Fibroblast of skin of back (primary cell): Measurements from ENCODE around the gene PLA2G10.
"Not testable (repeated sequence)": the region's sequence is repeated elsewhere in the genome, so short reads cannot be mapped to it uniquely, and the experiment has no call there.

Experiments
- DNase-seq: peaks from one replicate; pipeline ENCODE4 v3.0.0-alpha.2; 2013

The PLA2G10 gene

GRCh38 chr16:14667347-14668266 is 26.5 kb downstream of the PLA2G10 start:
- no peak for DNase-seq

DNA sequence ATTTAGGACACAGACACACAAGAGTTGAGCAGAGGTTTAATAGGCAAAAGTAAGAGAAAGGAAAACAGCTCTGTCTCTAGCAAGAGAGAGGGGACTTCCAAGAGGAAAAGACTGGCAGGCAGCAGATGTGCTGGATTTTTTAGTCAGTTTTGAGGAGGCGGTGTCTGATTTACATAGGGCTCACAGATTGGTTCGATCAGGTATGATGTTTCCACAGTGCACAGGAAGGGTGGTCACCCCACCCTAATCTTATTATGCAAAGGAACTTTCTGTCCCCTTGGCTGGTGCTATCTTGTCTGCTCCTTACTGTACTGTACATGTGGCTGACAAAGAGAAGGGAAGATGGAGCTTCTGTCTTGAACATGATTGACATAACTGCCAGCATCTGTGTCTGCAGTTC is 36.0 kb downstream of the PLA2G10 start:
- DNase-seq: no peak

DNA sequence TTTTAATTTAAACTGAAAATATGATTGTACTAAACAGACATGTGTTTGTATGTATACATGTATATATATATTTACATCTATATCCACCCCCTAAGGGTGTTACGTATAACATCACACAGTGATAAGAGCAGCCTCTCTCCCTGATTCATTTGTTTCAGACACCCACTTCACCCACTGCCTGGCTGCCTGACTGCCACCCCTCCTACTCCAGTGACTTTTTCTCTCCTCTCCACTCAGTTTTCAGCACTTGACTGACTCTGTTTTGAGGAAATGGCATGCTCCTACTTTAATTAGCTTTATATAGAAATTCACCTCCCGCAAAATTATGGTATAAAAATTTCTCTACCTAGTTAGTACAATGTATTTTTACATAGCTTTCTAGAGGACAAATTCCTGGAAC is 41.4 kb downstream of the PLA2G10 start:
- no peak for DNase-seq

DNA sequence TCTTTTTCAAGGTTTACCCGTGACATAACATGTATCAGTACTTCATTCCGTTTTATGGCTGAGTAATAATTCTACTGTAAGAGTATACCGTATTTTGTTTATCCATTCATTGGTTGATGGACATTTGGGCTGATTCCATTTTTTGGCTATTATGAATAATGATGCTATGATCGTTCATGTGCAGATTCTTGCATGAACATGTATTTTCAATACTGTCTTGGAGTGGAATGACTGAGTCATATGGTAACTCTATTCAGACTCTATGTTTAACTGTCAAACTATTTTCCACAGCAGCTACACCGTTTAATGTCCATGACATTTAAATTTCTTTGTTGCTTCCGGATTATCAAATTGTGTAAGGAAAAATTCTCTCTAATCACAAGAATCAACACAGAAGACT is 43.5 kb downstream of the PLA2G10 start:
- DNase-seq: no peak

- no peak for DNase-seq
Measured at GRCh38 chr16:14649816-14650215, 44.3 kb downstream of the PLA2G10 start.

GRCh38 chr16:14641926-14642325 is 52.2 kb downstream of the PLA2G10 start:
- DNase-seq: no peak

DNA sequence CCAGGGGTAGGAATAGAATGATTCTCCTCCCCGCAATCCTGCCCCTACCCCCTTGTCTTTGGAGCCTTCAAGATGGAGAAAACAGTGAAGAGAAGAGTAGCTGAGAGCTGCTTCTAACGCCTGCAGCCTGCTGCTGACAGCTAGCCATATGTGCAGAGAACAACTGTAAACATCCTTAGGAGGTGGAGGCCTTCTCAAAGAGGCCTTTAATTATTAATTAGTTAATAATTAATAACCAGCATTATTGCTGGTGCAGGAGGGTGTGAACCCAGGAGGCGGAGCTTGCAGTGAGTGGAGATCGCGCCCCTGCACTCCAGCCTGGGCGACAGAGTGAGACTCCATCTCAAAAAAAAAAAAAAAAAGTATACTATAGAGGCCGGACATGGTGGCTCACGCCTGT is 52.9 kb downstream of the PLA2G10 start:
- DNase-seq: no peak

DNA sequence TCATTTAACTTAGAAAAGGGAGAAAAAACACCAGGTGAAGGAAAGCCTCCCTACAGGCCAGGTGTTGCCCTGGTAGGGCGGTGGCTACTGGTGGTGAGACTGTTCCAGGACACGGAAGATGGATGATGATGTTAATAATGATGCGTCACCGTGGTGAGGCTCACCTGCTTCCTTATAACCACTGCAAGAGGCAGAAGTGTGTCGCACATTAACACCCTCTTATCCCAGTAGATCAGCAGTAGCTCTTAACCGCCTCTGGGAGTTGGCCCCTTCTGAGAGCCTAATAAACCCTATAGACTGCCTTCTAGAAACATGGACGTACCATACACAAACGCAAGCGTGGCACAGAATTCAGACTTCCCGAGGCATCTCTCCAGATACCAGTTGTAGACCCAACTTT is 53.6 kb downstream of the PLA2G10 start:
- no peak for DNase-seq

DNA sequence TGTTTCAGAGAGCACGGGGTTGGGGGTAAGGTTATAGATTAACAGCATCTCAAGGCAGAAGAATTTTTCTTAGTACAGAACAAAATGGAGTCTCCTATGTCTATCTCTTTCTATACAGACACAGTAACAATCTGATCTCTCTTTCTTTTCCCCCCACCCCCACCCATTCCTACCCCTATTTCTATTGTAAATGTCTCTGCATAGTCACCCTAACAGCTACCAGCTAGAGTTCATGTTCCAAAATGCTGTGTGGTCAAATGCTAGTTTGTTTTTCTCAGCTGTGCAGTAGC is 57.2 kb downstream of the PLA2G10 start:
- not testable (repeated sequence) for DNase-seq

DNA sequence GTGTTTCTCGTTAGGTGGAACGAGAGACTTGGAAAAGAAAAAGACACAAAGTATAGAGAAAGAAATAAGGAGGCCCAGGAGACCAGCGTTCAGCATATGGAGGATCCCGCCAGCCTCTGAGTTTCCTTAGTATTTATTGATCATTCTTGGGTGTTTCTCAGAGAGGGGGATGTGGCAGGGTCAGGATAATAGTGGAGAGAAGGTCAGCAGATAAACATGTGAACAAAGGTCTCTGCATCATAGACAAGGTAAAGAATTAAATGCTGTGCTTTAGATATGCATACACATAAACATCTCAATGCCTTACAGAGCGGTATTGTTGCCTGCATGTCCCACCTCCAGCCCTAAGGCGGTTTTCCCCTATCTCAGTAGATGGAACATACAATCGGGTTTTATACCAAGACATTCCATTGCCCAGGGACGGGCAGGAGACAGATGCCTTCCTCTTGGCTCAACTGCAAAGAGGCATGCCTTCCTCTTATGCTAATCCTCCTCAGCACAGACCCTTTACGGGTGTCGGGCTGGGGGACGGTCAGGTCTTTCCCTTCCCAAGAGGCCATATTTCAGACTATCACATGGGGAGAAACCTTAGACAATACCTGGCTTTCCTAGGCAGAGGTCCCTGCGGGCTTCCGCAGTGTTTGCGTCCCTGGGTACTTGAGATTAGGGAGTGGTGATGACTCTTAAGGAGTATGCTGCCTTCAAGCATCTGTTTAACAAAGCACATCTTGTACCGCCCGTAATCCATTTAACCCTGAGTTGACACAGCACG is 57.7 kb downstream of the PLA2G10 start:
- not testable (repeated sequence) for DNase-seq

- DNase-seq: no peak
Measured at GRCh38 chr16:14635395-14636165, 58.5 kb downstream of the PLA2G10 start.

- DNase-seq: no peak
Measured at GRCh38 chr16:14634389-14634725, 59.8 kb downstream of the PLA2G10 start.

DNA sequence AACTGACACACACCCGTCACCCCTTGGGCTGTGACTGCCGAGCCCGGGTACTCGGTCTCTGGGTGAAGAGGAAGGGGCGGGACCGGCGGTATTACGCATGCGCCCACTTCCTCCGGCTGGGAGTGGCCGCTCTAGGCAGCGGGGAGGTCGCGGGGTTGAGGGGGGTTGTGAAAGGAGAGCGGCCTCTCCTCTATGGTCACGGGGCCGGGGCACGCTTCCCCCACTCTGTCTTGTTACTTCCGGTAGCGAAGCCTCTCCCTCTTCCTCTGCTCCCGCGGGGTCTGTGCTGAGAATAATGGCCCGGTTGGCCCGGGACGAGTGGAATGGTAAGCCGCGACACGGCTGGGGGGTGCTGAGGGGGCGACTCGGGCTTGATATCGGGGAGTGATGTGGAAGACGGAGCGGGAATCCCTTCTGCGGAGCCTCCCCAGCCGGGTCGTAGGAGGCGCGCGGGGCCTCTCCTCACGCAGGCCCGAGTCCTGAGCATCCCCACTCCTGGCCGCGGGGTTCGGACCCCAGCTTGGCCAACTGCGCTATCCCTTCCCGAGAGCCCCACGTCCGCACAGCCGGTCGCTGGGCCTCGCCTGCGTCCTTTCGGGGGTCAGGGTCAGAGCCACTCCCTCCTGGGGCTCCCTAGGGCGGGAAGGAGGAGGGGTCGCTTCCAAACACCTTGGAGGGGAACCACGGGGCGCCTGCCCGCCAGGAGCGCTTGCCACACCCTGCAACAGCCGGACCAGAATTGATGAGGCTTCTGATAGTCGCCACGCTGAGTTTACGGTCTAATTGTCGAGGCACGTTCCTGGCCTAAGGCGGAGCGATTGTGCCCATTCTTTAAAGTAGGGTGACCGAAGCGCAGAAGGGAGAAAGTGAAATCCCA is 61.2 kb downstream of the PLA2G10 start, which contains the start of gene BFAR:
Gene BFAR, plus strand, starts transcription at position 259 of the 877 bp plus-strand sequence. CDS start 11,396 bp downstream, outside the sequence.
- peak; percentile 98 for DNase-seq

DNA sequence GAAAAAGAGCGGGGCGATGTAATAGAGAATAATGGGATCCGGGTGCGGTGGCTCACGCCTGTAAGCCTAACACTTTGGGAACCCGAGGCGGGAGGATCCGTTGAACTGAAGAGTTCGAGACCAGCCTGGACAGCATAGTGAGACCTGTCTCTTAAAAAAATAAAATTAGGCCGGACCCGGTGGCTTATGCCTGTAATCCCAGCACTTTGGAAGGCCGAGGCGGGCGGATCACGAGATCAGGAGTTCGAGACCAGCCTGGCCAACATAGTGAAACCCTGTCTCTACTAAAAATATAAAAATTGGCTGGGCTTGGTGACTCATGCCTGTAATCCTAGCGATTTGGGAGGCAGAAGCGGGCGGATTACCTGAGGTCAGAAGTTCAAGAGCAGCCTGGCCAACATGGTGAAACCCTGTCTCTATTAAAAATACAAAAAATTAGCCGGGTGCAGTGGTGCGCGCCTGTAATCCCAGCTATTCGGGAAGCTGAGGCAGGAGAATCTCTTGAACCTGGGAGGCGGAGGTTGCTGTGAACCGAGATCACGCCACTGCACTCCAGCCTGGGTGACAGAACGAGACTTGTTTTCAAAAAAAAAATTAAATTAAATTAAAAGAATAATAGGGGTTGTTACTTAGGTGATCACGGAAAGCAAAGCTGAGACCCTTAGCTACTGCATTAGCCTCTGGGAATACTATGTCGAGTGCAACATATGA is 63.3 kb downstream of the PLA2G10 start:
- not testable (repeated sequence) for DNase-seq

- DNase-seq: peak; percentile 97
Measured at GRCh38 chr16:14629919-14630619, 64.0 kb downstream of the PLA2G10 start, which contains the start of gene PARN. TSS of gene PARN (minus strand) at chr16:14630260. CDS start at chr16:14630125, 135 bp downstream.

DNA sequence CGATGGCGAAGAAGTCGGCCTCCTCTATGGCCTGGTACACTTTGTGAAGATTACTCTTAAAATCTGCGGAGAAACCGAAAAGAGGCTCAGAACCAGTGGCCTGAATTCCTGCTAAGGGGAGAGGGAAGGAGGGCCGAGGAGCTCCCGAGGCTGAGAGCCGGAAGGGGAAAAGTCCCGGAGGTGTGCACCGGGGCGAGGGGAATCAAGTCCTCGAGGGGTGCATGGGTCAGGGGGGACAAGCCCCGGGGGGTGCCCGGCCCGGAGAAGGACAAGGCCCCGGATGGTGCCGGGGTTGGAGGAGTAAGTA is 64.5 kb downstream of the PLA2G10 start:
- DNase-seq: no peak

GRCh38 chr16:14628806-14629611 is 65.1 kb downstream of the PLA2G10 start:
- peak; percentile 12 for DNase-seq

DNA sequence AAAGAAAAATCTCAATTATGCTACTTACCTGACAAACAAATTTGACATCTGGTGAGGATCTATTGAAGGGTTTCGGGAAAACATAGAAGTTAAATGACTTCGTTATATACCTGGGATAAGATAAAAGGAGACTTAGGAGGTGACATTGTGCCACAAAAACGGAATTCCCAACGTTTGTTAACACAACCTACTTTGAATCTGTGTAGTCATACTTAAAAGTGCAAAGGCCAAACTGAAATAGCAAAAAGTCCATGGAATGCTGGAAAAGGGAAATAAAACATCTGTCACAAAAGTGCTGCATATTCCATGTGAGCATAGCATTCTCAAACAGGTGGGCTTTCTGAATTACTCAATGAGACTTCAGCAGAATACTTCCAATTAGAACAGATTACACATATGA is 67.0 kb downstream of the PLA2G10 start:
- no peak for DNase-seq
